HepG2 (cell line): ENCODE results near the gene GPA33. TPM values are rescaled to one million over a fixed set of nuclear protein-coding genes. Genes with fewer than 3 reads are reported as not detected.

Experiments
- ATAC-seq: fragments of 200-7000 bp; cut with Tn5 transposase; 3 replicates; pipeline ENCODE4 v1.9.1; 2020; ENCODE audit warnings: mild to moderate bottlenecking, moderate library complexity
- BruUV-seq: library from RNA; stranded (reverse); fragments of 400-500 nt; replicated peaks from 2 replicates; lab custom pipeline; 2021; lab: Mats Ljungman, UMichigan
- CTCF ChIA-PET: fragments of 300-600 bp; formaldehyde crosslinking; extraction: SDS; loops from one replicate; lab custom pipeline; 2021; ENCODE audit warnings: low total read pairs, inconsistent platforms, low intra/inter-chr PET ratio; lab: Yijun Ruan, JAX
- POLR2A ChIA-PET: fragments of 350-600 bp; sonication (Branson Sonifier 250); formaldehyde crosslinking; loops from one replicate; lab custom pipeline; 2020; ENCODE audit warnings: antibody characterized with exemption, inconsistent platforms; lab: Yijun Ruan, JAX
- DNase-seq: peaks from one replicate; pipeline ENCODE4 v3.0.0-alpha.2; 2015; ENCODE audit warnings: low spot score
- FAIRE-seq: peaks from 3 replicates; lab custom pipeline; 2011; peaks lifted over from hg19 to GRCh38; lab: Jason Lieb, UNC
- H2AFZ ChIP-seq: one replicate; pipeline ENCODE4 v1.6.1; 2011; ENCODE audit warnings: low read length, inconsistent platforms
- H3K27ac ChIP-seq: fragments of 300-600 bp; 3 replicates; pipeline ENCODE4 v1.8.0; 2011; ENCODE audit warnings: mixed run types, mild to moderate bottlenecking, mixed read lengths, low read length, inconsistent platforms; ENCODE audit not compliant: insufficient read depth; ENCODE audit errors: extremely low read length
- H3K27me3 ChIP-seq, 2 experiments: fragments of 200-600 bp in 1 of 2; 2 replicates in 1 of 2; 3 replicates in 1 of 2; pipeline versions ENCODE4 v1.6.0 to v1.8.0; 2011; ENCODE audit warnings: low read length in 2 of 2, mild to moderate bottlenecking in 2 of 2, moderate library complexity in 2 of 2, inconsistent platforms in 1 of 2; ENCODE audit not compliant: insufficient read depth in 2 of 2, control insufficient read depth in 1 of 2
- H3K36me3 ChIP-seq, 2 experiments: fragments of 200-600 bp in 1 of 2; replicated peaks in 1 of 2; 2 replicates in 1 of 2; 3 replicates in 1 of 2; pipeline versions ENCODE4 v1.5.1 to v1.8.0; 2011; ENCODE audit warnings: low read length in 2 of 2, inconsistent platforms in 1 of 2; ENCODE audit not compliant: insufficient read depth in 2 of 2, control insufficient read depth in 1 of 2
- H3K4me1 ChIP-seq: 2 replicates; pipeline ENCODE4 v1.5.1; 2012; ENCODE audit warnings: low read length, inconsistent platforms; ENCODE audit not compliant: insufficient read depth
- H3K4me2 ChIP-seq: 2 replicates; pipeline ENCODE4 v1.6.0; 2011; ENCODE audit warnings: low read depth, low read length, inconsistent platforms
- H3K4me3 ChIP-seq, 3 experiments: fragments of 200-600 bp in 1 of 3; sonication (generic), shearing (Covaris generic) in 1 of 3; replicated peaks in 1 of 3; 2 replicates each; pipeline ENCODE4 v1.5.1; 2011 to 2016; ENCODE audit warnings: low read length in 3 of 3, inconsistent platforms in 2 of 3, low read depth in 2 of 3, mild to moderate bottlenecking in 2 of 3, control low read depth in 1 of 3, mixed read lengths in 1 of 3; ENCODE audit not compliant: insufficient read depth in 1 of 3
- H3K79me2 ChIP-seq: one replicate; pipeline ENCODE4 v1.6.1; 2011; ENCODE audit warnings: low read length, inconsistent platforms; ENCODE audit not compliant: insufficient read depth
- H3K9ac ChIP-seq: 2 replicates; pipeline ENCODE4 v1.6.0; 2011; ENCODE audit warnings: mild to moderate bottlenecking, low read depth, low read length, inconsistent platforms; ENCODE audit not compliant: insufficient read depth
- H3K9me3 ChIP-seq: 2 replicates; pipeline ENCODE4 v1.5.1; 2012; ENCODE audit warnings: mild to moderate bottlenecking, low read length
- H4K20me1 ChIP-seq: 2 replicates; pipeline ENCODE4 v1.6.0; 2011; ENCODE audit warnings: inconsistent platforms, mild to moderate bottlenecking, low read length, moderate library complexity; ENCODE audit not compliant: insufficient read depth
- DZIP1 ChIP-seq: sonication (generic); formaldehyde crosslinking; IDR thresholded peaks from 2 replicates; pipeline ENCODE4 v1.5.0; 2020; ENCODE audit warnings: mild to moderate bottlenecking, missing genetic modification reagents
- THAP9 ChIP-seq: sonication (generic); formaldehyde crosslinking; IDR thresholded peaks from 2 replicates; pipeline ENCODE4; 2020; ENCODE audit warnings: missing genetic modification reagents, mild to moderate bottlenecking, borderline replicate concordance
- ZBTB33 ChIP-seq: sonication (generic); formaldehyde crosslinking; IDR thresholded peaks from 2 replicates; pipeline ENCODE4 v1.4.0; 2020; ENCODE audit warnings: missing genetic modification reagents
- ZNF232 ChIP-seq: sonication (generic); formaldehyde crosslinking; IDR thresholded peaks from 2 replicates; pipeline ENCODE4 v1.4.0; 2020; ENCODE audit warnings: missing genetic modification reagents, borderline replicate concordance
- ZSCAN21 ChIP-seq: sonication (generic); formaldehyde crosslinking; IDR thresholded peaks from 2 replicates; pipeline ENCODE4 v1.8.0; 2022; ENCODE audit warnings: mild to moderate bottlenecking, missing genetic modification reagents, moderate library complexity, borderline replicate concordance
- whole genome bisulfite sequencing: methylation state at CpG from one replicate; pipeline ENCODE4 v1.1.6; 2017; ENCODE audit warnings: low lambda C conversion rate; 5-methylcytosine and 5-hydroxymethylcytosine counted together
- in situ Hi-C: cut with HindIII; loops from 2 replicates; pipeline ENCODE4 v1.10.0; 2017; ENCODE audit warnings: low pct_unique_long_range_greater_than_20kb; ENCODE audit not compliant: extremely low pct_ligation_motif_present
- intact Hi-C: fragments of 100-400 bp; cut with micrococcal nuclease; formaldehyde crosslinking; loops from one replicate; pipeline ENCODE4 v1.10.0; 2022; ENCODE audit not compliant: unreplicated experiment
- polyA plus RNA-seq, 8 experiments: library from polyadenylated mRNA; depleted of rRNA in 3 of 8; stranded (reverse) in 7 of 8; unstranded in 1 of 8; fragments of >200 nt; fragmentation: Illumina TruSeq in 4 of 8; extraction: Trizol in 4 of 8; gene quantifications; 2 replicates each; pipeline versions ENCODE4 v1.2.1 to v1.2.3, GENCODE V29; 2011 to 2016; ENCODE audit warnings: low read depth in 4 of 8, missing spikeins in 1 of 8, mixed read lengths in 1 of 8; ENCODE audit not compliant: insufficient read depth in 1 of 8
- total RNA-seq, 5 experiments: library from RNA; depleted of rRNA; stranded (reverse); fragments of >200 nt; fragmentation: Illumina TruSeq; extraction: Trizol; gene quantifications; 2 replicates each; pipeline ENCODE4 v1.2.3, GENCODE V29; 2016; ENCODE audit warnings: low read depth in 1 of 5

The GPA33 gene
- total and polyA plus RNA-seq, 2 of the 13 experiments (the other 11 are each of a cell fraction or from before 2014, with no cell fraction given), result not detected

- ChIA-PET POLR2A (no interaction called here), CTCF (no interaction called here)
- no peaks in the 10 kb centered on the region for H3K79me2 ChIP-seq
- H3K4me3 ChIP-seq, result no peak overlapping the region
- DNase-seq, result no peak
- no peak overlapping the region for H3K4me2 ChIP-seq
- no peaks in the 10 kb centered on the region for H3K36me3 ChIP-seq
- no peak overlapping the region for H3K9ac ChIP-seq
- TF ChIP-seq ZNF232 (CRISPR knock-in tag), result no peak
- no peak for TF ChIP-seq ZBTB33 (CRISPR knock-in tag)
- BruUV-seq, result no TSS peak
- H3K9me3 ChIP-seq, result no peaks in the 10 kb centered on the region
- H3K27me3 ChIP-seq, result peaks cover 0 to 10% of the 10 kb centered on the region in 2 experiments; a peak in 1 of 5 replicates
- H3K4me1 ChIP-seq, result no peaks in the 10 kb centered on the region
- intact Hi-C loops, result no loop called here
- H2AFZ ChIP-seq, result no peak overlapping the region
- in situ Hi-C loops, result no loop called here
- no peak for ATAC-seq
- WGBS, result 0% methylated on average over 1 of the region's 1 CpG
- no peaks in the 10 kb centered on the region for H4K20me1 ChIP-seq
- no peak for FAIRE-seq
- no peak overlapping the region for H3K27ac ChIP-seq
These were observed 48.5 kb upstream of the GPA33 start for GRCh38 chr1:167138703-167139102.

- H2AFZ ChIP-seq, result no peak overlapping the region
- no TSS peak for BruUV-seq
These were observed 47.8 kb upstream of the GPA33 start for GRCh38 chr1:167137793-167138510.

More at GRCh38 chr1:167137793-167138510, 47.8 kb upstream of the GPA33 start:
- Histone ChIP-seq H3K9me3 (no peaks in the 10 kb centered on the region), H3K27me3 (peaks cover 0 to 13% of the 10 kb centered on the region in 2 experiments; a peak in 1 of 5 replicates), H3K4me2 (no peak overlapping the region), H3K4me1 (no peaks in the 10 kb centered on the region), H3K4me3 (no peak overlapping the region), H3K9ac (no peak overlapping the region), H3K79me2 (no peaks in the 10 kb centered on the region), H3K36me3 (no peaks in the 10 kb centered on the region), H4K20me1 (no peaks in the 10 kb centered on the region), H3K27ac (no peak overlapping the region)
- in situ Hi-C loops, result no loop called here
- intact Hi-C loops, result no loop called here
- DNase-seq, result no peak
- no peak for FAIRE-seq
- 2% methylated on average over 3 of the region's 3 CpGs for WGBS
- POLR2A ChIA-PET, result no interaction called here
- no peak for TF ChIP-seq DZIP1 (CRISPR knock-in tag)
- TF ChIP-seq THAP9 (CRISPR knock-in tag), result no peak
- no peak for TF ChIP-seq ZSCAN21
- CTCF ChIA-PET, result no interaction called here
- ATAC-seq, result no peak
